T-helper 1 cell treated with Interleukin-12 subunit alpha and Interleukin-12 subunit beta and Interleukin-4 antibody, amounts not matched to agents 30 μg/mL and 1 μg/mL, for 36 hours (primary cell): ENCODE measurements around the gene CST1.
"Not testable (repeated sequence)": the region's sequence is repeated elsewhere in the genome, so short reads cannot be mapped to it uniquely, and the experiment has no call there.

Experiments
- H3K27ac Mint-ChIP-seq: one replicate; pipeline ENCODE4 v1.8.0; 2021; ENCODE audit warnings: mild to moderate bottlenecking, mixed read lengths
- H3K27me3 Mint-ChIP-seq: one replicate; pipeline ENCODE4 v1.8.0; 2021; ENCODE audit warnings: low read depth, mixed read lengths
- H3K36me3 Mint-ChIP-seq: one replicate; pipeline ENCODE4 v1.8.0; 2021; ENCODE audit warnings: low read depth, mixed read lengths
- H3K4me1 Mint-ChIP-seq: one replicate; pipeline ENCODE4 v1.8.0; 2021; ENCODE audit warnings: low read depth, mixed read lengths
- H3K4me3 Mint-ChIP-seq: one replicate; pipeline ENCODE4 v1.8.0; 2021; ENCODE audit warnings: mild to moderate bottlenecking, moderate library complexity, mixed read lengths
- H3K9me3 Mint-ChIP-seq: one replicate; pipeline ENCODE4 v1.8.0; 2021; ENCODE audit warnings: mixed read lengths

CST1 gene

GRCh38 chr20:23768520-23768919, 17.8 kb upstream of the CST1 start:
- H3K27ac Mint-ChIP-seq, H3K4me1 Mint-ChIP-seq, H3K27me3 Mint-ChIP-seq, H3K9me3 Mint-ChIP-seq, H3K4me3 Mint-ChIP-seq, H3K36me3 Mint-ChIP-seq: not testable (repeated sequence)

GRCh38 chr20:23766531-23766930, 15.8 kb upstream of the CST1 start:
- Mint-ChIP-seq H3K4me3 (no peak overlapping the region), H3K36me3 (no peaks in the 10 kb centered on the region), H3K4me1 (no peaks in the 10 kb centered on the region)

GRCh38 chr20:23765578-23765977, 14.8 kb upstream of the CST1 start:
- no peaks in the 10 kb centered on the region for H3K36me3 Mint-ChIP-seq
- H3K9me3 Mint-ChIP-seq, result no peaks in the 10 kb centered on the region
- peaks cover 6% of the 10 kb centered on the region for H3K27me3 Mint-ChIP-seq
- H3K4me1 Mint-ChIP-seq, result no peaks in the 10 kb centered on the region
- H3K4me3 Mint-ChIP-seq, result no peak overlapping the region
- H3K27ac Mint-ChIP-seq, result no peak overlapping the region

More at GRCh38 chr20:23766531-23766930, 15.8 kb upstream of the CST1 start:
- no peaks in the 10 kb centered on the region for H3K9me3 Mint-ChIP-seq
- H3K27ac Mint-ChIP-seq, result no peak overlapping the region
- no peaks in the 10 kb centered on the region for H3K27me3 Mint-ChIP-seq

- H3K4me1 Mint-ChIP-seq, H3K27ac Mint-ChIP-seq, H3K9me3 Mint-ChIP-seq, H3K27me3 Mint-ChIP-seq, H3K4me3 Mint-ChIP-seq, H3K36me3 Mint-ChIP-seq: not testable (repeated sequence)
Observed at GRCh38 chr20:23764630-23765029, 13.9 kb upstream of the CST1 start.

GRCh38 chr20:23763345-23763744, 12.6 kb upstream of the CST1 start:
- no peaks in the 10 kb centered on the region for H3K36me3 Mint-ChIP-seq
- no peaks in the 10 kb centered on the region for H3K9me3 Mint-ChIP-seq
- H3K27me3 Mint-ChIP-seq, result peaks cover 6% of the 10 kb centered on the region
- H3K4me3 Mint-ChIP-seq, result no peak overlapping the region
- no peaks in the 10 kb centered on the region for H3K4me1 Mint-ChIP-seq
- no peak overlapping the region for H3K27ac Mint-ChIP-seq

DNA sequence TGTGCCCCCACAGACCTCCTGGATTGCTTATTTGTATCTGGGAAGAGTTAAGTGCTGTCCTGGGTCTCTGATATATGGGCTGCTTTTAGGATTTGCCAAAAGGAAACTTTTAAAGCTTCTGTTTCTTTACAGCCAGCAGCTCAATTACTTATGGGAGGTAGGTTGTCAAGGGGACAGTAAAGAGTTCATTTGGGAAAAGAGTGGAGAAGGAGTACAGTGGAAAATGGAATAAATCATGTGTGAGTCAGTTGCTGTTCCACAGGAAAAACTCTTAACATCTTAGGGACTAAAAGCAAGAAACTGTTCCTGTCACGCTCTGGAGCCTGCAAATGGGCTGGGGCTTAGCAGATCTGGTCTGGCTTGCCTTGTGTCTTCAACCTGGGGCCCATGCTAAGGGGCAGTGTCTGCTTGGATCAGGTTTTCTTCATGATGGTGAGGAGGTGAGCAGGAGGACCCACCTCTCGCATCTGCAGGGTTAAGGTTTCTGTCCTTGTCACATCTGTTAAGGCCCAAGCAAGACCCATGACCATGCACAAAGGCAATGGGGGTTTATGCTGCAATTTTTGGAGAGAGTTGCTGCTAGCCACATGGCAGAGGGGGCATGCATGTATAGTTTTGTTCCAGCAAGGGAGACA, 8.7 kb upstream of the CST1 start:
- H3K4me1 Mint-ChIP-seq, result no peaks in the 10 kb centered on the region
- H3K4me3 Mint-ChIP-seq, result no peak overlapping the region

DNA sequence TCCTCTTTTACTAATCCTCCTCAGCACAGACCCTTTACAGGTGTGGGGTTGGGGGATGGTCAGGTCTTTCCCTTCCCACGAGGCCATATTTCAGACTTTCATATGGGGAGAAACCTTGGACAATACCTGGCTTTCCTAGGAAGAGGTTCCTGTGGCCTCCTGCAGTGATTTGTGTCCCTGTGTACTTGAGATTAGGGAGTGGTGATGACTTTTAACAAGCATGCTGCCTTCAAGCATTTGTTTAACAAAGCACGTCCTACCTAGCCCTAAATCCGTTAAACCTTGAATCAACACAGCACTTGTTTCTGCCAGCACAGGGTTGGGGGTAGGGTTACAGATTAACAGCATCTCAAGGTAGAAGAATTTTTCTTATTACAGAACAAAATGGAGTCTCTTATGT, 6.1 kb upstream of the CST1 start:
- not testable (repeated sequence) for H3K36me3 Mint-ChIP-seq, H3K9me3 Mint-ChIP-seq, H3K4me1 Mint-ChIP-seq, H3K27ac Mint-ChIP-seq, H3K27me3 Mint-ChIP-seq, H3K4me3 Mint-ChIP-seq

More for the DNA sequence above, 8.7 kb upstream of the CST1 start:
- H3K27me3 Mint-ChIP-seq, result peaks cover 6% of the 10 kb centered on the region
- H3K9me3 Mint-ChIP-seq, result no peaks in the 10 kb centered on the region
- no peak overlapping the region for H3K27ac Mint-ChIP-seq
- no peaks in the 10 kb centered on the region for H3K36me3 Mint-ChIP-seq

- H3K36me3 Mint-ChIP-seq, H3K9me3 Mint-ChIP-seq, H3K27me3 Mint-ChIP-seq, H3K4me1 Mint-ChIP-seq, H3K4me3 Mint-ChIP-seq, H3K27ac Mint-ChIP-seq: not testable (repeated sequence)
Observed at GRCh38 chr20:23755131-23755611, 4.4 kb upstream of the CST1 start.

DNA sequence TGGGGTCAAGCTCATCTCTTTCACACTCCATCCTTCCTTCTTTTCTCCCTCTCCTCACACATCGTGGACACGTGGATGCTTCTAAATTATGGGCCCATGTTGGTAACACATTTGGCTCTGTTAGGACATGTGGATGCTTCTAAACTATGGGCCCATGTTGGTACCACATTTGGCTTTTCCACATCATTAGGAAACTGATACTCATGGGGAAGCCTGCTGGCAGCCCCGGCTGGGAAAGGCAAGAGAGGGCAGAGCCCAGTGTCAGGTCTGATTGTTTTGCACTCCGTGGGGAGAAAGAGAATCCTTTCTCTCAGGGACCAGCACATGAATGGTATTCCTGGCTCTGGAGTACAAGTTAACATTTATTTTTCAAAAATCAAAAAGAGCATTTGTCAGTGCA, 4.0 kb upstream of the CST1 start:
- no peaks in the 10 kb centered on the region for H3K36me3 Mint-ChIP-seq
- no peaks in the 10 kb centered on the region for H3K4me1 Mint-ChIP-seq
- no peaks in the 10 kb centered on the region for H3K27me3 Mint-ChIP-seq
- H3K27ac Mint-ChIP-seq, result no peak overlapping the region
- no peak overlapping the region for H3K4me3 Mint-ChIP-seq
- H3K9me3 Mint-ChIP-seq, result no peaks in the 10 kb centered on the region

GRCh38 chr20:23753589-23753988, 2.9 kb upstream of the CST1 start:
- Mint-ChIP-seq H3K9me3 (no peaks in the 10 kb centered on the region), H3K27me3 (no peaks in the 10 kb centered on the region), H3K27ac (no peak overlapping the region), H3K36me3 (no peaks in the 10 kb centered on the region), H3K4me3 (no peak overlapping the region), H3K4me1 (no peaks in the 10 kb centered on the region)

DNA sequence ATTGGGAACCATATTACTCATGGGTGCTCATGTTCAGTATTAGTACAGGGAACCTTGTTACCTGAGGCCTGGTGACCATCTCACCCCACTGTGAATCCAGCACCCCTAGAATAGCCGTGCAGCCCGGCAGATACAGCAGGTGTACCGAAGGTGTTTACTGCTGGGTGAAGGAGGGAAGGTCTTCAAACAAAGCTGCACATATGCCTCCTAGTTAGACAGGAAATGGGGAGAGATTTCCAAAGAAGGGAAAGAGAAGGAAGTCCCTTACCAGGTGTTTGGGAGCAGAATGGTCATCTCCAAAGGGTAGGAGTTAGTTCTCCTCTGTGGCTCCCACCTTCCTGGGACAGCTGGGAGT, 2.4 kb upstream of the CST1 start:
- no peaks in the 10 kb centered on the region for H3K4me1 Mint-ChIP-seq
- no peak overlapping the region for H3K4me3 Mint-ChIP-seq

DNA sequence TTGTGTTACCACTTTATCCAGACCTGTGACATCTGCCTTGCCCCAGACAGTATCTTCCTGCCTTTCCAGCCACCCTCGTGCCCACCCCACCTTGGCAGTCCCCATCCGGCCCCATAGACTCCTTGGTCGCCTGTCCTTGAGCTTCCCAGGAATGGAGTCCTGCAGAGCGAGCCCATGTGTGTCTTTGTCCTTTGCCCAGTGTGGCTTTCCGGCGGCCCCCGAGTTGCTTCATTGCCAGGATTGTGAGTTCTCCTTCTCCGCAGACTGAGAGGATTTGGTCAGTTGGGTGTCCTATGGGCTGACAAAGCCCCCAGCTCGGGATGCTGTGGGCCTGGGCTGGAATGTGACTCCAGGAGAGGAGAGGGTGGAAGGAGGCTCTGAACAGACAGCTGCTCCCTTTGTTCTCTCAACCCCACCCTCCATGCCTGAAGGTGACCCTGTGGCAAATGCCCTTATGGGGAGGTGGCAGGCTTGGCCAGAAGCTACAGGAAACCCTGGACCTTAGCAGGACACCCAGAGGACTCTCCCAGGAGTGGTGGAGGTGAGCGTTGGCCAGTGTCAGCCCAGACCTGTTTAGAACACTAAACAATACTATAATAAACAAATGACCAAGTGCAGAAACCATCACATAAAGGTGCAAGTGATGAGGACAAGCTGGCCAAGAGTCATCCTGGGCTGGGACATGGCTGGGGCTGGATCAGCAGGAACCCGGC, 1.9 kb upstream of the CST1 start:
- Mint-ChIP-seq H3K4me3 (no peak overlapping the region), H3K27ac (no peak overlapping the region), H3K36me3 (no peaks in the 10 kb centered on the region), H3K4me1 (no peaks in the 10 kb centered on the region), H3K27me3 (no peaks in the 10 kb centered on the region), H3K9me3 (no peaks in the 10 kb centered on the region)

More for the DNA sequence above, 2.4 kb upstream of the CST1 start:
- Mint-ChIP-seq H3K9me3 (no peaks in the 10 kb centered on the region), H3K27ac (no peak overlapping the region), H3K36me3 (no peaks in the 10 kb centered on the region), H3K27me3 (no peaks in the 10 kb centered on the region)

DNA sequence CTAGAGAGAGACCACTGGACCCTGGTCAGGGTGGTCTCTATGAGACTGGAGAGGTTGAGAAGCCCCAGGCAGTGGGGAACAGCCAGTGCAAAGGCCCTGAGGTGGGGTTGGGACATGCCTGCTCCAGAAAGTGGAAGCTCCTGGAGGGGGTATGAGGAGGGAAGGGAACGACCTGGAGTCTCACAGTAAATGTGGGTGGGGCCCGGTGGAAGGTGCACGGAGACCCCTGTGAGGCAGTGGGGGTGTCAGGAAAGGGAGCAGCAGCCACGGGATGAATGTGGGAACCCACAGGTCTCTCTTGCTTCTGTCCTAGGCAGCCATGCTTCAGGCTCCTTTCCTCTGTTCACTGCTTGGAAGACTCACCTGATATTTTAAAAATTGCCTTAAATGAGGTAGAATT, 1.3 kb upstream of the CST1 start:
- Mint-ChIP-seq H3K27ac (no peak overlapping the region), H3K36me3 (no peaks in the 10 kb centered on the region), H3K27me3 (no peaks in the 10 kb centered on the region), H3K4me3 (no peak overlapping the region), H3K9me3 (no peaks in the 10 kb centered on the region), H3K4me1 (no peaks in the 10 kb centered on the region)

DNA sequence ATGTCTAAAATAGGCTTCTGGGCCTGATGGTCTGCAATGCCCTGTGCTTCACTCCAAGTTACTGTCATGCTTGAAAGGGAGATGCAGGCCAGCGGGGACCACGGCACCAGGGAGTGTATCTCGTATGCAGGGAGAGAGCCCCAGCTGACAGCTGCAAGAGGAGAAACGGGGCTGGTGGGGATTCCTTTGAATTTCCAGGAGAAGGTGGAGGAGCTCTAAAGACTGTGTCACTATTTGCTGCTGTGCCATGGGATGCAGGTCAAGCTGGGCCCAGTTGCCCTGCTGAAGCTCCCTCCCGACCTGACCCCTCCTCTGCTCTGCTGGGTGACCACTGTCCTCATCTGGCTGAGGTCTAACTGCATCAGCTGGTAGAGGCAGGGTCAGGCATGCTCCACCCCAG, 989 bp downstream of the CST1 start:
- no peaks in the 10 kb centered on the region for H3K4me1 Mint-ChIP-seq
- no peaks in the 10 kb centered on the region for H3K27me3 Mint-ChIP-seq
- no peak overlapping the region for H3K4me3 Mint-ChIP-seq
- no peak overlapping the region for H3K27ac Mint-ChIP-seq
- H3K9me3 Mint-ChIP-seq, result no peaks in the 10 kb centered on the region
- H3K36me3 Mint-ChIP-seq, result no peaks in the 10 kb centered on the region

DNA sequence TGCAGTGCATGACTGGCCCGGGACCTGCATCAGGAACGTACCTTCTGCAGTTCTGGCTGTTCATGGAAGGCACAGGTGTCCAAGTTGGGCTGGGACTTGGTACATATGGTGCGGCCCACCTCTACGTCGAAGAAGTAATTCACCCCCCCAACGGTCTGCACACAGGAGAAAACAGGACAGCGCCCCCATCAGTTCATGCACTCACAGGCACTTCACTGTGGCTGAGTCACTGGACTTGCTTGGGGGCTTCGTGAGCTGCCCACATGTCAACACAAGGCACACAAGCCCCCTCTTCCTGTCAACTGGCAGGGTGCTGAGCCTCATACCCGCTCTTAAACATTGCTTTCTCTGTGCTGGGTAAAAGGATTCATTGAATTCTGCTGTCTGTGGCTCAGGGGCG, 1.8 kb downstream of the CST1 start:
- not testable (repeated sequence) for H3K27me3 Mint-ChIP-seq, H3K9me3 Mint-ChIP-seq, H3K27ac Mint-ChIP-seq, H3K4me1 Mint-ChIP-seq, H3K36me3 Mint-ChIP-seq, H3K4me3 Mint-ChIP-seq

GRCh38 chr20:23747551-23747950, 3.2 kb downstream of the CST1 start:
- H3K27me3 Mint-ChIP-seq, H3K9me3 Mint-ChIP-seq, H3K27ac Mint-ChIP-seq, H3K36me3 Mint-ChIP-seq, H3K4me3 Mint-ChIP-seq, H3K4me1 Mint-ChIP-seq: not testable (repeated sequence)
